GM18508 (cell line): ENCODE results near the gene HSD17B3.
"Not testable (repeated sequence)": the region's sequence is repeated elsewhere in the genome, so short reads cannot be mapped to it uniquely, and the experiment has no call there.

Experiments used
- ATAC-seq: cut with Tn5 transposase; IDR thresholded peaks from one replicate; pipeline ENCODE4 v1.9.1; 2021; ENCODE audit warnings: moderate number of reproducible peaks; ENCODE audit not compliant: insufficient read depth, unreplicated experiment

HSD17B3 gene

GRCh38 chr9:96302021-96302420 lies at the start of gene HSD17B3:
TSS of gene HSD17B3 (minus strand) at chr9:96302176. CDS start at chr9:96302104, 72 bp downstream.
- no peak for ATAC-seq

DNA sequence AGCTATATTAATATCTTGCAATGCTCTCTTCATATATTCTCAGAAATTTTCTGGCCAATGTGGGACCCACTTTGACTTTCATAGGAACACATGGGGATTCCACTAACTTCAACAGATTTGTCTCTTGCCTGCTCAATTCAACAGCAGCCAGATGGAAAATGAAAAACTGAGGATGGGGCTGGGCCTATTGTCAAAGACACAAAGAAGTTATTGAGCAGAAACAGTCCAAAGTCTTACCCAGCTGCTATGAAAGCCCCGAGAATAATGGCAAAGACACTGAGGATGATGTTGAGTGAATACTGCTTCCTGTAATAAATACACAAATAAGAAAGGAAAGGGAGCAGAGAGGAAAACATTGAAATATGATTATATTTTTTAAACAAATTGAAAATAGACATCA lies 48.9 kb upstream of the HSD17B3 start:
- ATAC-seq: no peak

- no peak for ATAC-seq
These were observed 46.3 kb upstream of the HSD17B3 start for GRCh38 chr9:96348261-96348660.

DNA sequence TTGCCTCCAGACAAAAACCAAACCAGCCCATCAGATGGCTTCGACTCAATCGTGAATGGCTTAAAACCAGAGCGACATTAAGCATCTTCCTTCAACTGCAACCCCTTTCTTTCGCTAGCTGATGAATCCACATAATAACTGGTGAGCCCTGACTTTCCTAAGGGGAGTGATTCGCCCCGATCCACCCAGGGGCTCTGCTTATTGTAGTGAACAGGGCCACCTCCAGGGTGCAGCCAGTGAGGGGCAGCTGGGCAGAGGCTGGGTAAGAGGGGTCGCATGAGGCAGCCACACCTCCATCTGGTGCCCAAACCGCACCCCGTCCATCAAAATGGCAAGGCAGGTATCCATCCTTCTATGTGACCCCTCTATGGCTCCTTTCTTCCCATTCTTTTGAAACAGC lies 43.6 kb upstream of the HSD17B3 start:
- no peak for ATAC-seq

- no peak for ATAC-seq
These were observed 42.6 kb upstream of the HSD17B3 start for GRCh38 chr9:96344458-96345180.

GRCh38 chr9:96343515-96344360 lies 41.8 kb upstream of the HSD17B3 start:
- ATAC-seq: no peak

GRCh38 chr9:96342571-96343245 lies 40.7 kb upstream of the HSD17B3 start:
- no peak for ATAC-seq

DNA sequence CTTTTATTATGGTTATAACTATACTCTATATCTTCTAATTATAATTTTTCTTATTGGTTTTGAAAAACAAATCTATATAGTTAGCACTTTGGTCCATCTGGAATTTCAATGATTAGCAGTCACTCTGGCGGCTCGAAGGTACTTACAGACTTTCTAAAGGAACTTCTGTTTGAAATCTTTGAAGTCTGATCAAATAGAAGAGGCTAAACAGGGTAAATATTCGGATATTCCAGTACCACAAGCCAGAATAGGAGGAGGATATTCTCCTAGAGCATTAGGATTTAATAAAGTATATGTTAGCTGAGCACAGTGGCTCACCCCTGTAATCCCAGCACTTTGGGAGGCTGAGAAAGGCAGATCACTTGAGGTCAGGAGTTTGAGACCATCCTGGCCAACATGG lies 38.7 kb upstream of the HSD17B3 start:
- ATAC-seq: no peak

DNA sequence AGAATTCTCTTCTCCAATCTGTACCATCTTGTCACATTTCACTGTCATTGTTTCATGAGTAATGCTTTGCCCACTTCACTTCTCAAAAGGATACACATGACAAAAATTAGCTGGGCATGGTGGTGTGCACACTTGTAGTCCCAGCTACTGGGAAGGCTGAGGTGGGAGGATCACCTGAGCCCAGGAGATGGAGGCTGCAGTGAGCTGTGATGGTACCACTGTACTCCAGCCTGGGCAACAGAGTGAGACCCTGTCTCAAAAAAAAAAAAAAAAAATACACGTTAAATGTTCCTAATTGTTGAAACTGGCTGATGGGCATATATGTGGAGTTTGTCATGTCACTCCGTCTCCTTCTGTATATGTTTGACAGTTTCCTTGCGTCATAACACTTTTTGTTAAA lies 36.3 kb upstream of the HSD17B3 start:
- no peak for ATAC-seq

GRCh38 chr9:96333958-96334357 lies 32.0 kb upstream of the HSD17B3 start:
- ATAC-seq: no peak

DNA sequence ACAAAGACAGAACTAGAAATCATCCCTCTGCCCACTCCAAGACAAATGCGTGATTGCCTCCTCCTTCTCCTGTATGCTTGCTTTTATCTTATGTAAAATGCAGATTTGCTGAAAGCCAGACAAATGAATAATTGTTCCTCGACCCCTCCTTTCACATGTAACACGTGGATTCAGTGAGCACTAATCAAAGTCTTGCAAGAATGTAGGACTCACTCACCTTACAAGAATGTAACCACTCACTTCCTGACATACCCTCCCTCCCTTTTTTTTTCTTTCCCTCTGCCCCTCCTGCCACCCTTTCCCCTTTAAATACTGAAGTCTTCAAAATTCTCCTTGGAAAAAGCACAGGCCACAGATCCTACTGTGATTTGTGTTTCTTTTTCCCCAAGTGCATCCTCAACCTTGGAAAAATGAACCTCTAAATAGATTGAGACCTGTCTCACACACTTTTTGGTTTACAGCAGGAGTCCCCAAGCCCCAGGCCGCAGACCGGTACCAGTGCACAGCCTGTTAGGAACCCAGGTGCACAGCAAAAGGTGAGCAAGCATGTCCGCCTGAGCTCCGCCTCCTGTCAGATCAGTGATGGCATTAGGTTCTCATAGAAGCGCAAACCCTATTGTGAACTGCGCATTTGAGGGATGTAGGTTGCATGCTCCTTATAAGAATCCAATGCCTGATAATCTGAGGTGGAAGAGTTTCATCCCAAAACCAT lies 29.4 kb upstream of the HSD17B3 start:
- ATAC-seq: no peak

- ATAC-seq: no peak
These were observed 25.8 kb upstream of the HSD17B3 start for GRCh38 chr9:96327694-96328352.

- ATAC-seq: no peak
These were observed 21.2 kb upstream of the HSD17B3 start for GRCh38 chr9:96323169-96323568.

DNA sequence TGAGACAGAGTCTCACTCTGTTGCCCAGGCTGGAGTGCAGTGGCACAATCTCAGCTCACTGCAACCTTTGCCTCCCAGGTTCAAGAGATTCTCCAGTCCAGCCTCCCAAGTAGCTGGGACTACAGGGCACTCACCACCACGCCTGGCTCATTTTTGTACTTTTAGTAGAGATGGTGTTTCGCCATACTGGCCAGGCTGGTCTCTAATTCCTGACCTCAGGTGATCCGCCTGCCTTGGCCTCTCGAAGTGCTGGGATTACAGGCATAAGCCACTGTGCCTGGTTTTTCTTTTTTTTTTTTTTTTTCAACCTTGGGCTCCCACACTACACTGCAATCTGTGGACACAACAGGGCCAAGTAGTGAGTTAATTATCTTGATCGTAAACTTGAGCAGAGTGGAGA lies 20.8 kb upstream of the HSD17B3 start:
- ATAC-seq: not testable (repeated sequence)

DNA sequence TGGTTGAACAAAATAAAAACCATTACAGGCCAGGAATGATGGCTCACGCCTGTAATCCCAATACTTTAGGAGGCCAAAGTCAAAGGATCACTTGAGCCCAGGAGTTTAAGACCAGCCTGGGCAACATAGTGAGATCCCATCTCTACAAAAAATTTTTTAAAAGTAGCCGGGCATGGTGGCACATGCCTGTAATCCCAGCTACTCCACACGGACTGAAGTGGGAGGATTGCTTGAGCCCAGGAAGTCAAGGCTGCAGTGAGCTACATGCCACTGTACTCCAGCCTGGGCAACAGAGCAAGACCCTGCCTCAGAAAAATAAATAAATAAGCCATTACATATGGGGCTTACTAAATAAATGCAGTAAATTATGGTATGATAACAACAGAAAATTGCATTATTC lies 20.2 kb upstream of the HSD17B3 start:
- ATAC-seq: not testable (repeated sequence)

DNA sequence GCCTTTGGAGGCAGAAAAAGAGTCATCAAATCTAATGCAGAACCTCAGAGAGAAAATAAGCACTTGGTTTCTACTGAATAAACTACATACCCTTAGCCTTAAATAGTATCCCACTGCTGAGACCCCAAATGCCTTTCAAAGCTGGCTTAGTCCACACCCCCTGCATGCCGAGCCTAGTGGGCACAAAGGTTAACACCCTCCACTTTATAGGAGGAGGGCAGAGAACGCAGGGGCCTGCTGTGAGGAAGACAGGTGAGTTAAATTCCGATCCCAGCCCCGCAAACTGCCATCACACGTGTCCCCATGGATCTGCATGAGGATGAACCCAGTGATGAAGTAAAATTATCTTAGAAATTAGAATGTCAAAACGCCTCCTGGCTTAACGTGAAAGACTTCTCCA lies 19.5 kb upstream of the HSD17B3 start:
- ATAC-seq: no peak

DNA sequence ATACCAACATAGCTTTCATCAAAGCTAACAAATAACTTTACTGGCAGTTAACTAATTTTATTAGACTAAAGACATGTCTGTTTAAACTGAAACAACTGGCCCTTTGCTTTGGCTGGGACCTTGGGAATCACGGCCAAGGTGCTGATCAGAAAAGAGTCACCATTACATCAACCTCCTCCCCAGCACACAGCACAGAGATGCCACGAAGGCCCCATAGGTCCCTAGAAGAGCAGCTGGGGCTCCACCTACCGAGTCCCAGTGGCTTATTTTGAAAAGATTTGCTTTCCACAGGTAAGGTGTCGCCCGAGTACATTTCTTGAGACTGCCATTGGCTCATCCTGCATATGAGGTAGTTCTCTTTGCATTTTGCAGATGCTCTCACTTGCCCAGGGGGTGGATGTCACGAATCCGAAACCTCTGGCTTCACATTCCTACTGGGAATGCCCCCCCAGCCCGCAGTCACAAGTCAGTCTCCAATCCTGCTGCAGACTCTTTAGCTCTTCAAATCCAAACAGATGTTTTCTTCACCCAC lies 18.8 kb upstream of the HSD17B3 start:
- no peak for ATAC-seq

DNA sequence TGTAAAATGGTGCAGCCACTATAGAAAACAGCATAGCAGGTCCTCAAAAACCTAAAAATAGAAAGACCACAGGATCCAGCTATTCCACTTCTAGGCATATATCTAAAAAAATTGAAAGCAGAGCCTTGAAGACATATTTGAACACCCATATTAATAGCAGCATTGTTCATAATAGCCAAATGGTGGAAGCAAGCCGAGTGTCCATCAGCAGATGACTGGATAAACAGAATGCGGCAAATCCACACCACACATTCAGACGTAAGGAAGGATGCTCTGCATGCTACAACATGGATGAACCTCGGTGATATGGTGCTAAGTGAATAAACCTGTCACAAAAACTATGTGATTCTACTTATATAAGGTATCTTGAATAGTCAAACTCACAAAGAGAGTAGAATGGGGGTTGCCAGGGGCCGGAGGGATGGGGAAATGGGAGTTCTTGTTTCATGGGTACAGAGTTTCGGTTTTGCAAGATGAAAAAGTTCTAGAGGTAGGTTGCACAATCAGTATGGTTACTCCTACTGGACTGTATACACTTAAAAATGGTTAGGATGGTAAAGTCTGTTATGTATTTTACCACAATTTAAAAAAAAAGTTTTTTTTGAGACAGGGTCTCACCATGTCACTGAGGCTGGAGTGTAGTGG lies 17.1 kb upstream of the HSD17B3 start:
- ATAC-seq: no peak

DNA sequence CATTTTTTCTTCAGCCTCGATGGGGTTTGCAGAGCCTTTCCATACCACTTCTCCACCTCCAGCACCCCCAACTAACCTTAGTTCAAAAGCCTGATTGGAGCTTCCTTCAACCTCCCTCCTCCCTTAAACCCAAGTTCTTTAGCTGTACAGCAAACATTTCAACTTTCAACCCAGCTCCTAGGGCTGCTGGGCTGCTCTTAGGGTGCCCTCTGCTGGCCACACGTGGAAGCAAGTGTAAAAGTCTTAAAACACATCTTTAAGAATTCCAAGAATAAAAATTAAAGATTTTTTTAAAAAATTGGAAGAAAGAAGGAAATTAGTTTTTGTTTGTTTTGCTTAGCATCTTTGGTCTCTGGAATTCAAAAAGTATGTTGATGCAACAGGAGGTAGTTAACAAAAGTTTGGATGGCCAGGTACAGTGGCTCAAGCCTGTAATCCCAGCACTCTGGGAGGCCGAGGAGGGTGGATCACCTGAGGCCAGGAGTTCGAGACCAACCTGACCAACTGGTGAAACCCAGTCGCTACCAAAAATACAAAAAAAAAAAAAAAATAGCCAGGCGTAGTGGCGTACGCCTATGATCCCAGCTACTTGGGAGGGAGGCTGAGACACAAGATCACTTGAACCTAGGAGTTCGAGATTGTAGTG lies 15.5 kb upstream of the HSD17B3 start:
- no peak for ATAC-seq
